HG02884 (cell line): ENCODE data around the gene DDX3X.
"Not testable (repeated sequence)": the region's sequence is repeated elsewhere in the genome, so short reads cannot be mapped to it uniquely, and the experiment has no call there.

Experiments used
- ATAC-seq: cut with Tn5 transposase; IDR thresholded peaks from one replicate; pipeline ENCODE4 v1.9.1; 2021; ENCODE audit warnings: mild to moderate bottlenecking, moderate library complexity; ENCODE audit not compliant: unreplicated experiment

The DDX3X gene

DNA sequence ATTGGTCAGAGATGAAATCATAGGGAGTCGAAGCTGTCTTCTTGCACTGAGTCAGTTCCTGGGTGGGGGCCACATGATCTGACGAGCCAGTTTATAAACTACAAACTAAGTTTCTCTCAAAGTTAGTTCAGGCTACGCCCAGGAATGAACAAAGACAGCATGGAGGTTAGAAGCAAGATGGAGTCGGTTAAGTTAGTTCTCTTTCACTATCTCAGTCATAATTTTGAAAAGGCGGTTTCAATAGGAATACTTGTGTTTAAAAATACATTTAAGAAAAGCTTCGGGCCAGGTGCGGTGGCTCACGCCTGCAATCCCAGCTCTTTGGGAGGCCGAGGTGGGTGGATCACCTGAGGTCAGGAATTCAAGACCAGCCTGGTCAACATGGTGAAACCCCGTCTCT lies 77.3 kb downstream of the DDX3X start:
- ATAC-seq = not testable (repeated sequence)

DNA sequence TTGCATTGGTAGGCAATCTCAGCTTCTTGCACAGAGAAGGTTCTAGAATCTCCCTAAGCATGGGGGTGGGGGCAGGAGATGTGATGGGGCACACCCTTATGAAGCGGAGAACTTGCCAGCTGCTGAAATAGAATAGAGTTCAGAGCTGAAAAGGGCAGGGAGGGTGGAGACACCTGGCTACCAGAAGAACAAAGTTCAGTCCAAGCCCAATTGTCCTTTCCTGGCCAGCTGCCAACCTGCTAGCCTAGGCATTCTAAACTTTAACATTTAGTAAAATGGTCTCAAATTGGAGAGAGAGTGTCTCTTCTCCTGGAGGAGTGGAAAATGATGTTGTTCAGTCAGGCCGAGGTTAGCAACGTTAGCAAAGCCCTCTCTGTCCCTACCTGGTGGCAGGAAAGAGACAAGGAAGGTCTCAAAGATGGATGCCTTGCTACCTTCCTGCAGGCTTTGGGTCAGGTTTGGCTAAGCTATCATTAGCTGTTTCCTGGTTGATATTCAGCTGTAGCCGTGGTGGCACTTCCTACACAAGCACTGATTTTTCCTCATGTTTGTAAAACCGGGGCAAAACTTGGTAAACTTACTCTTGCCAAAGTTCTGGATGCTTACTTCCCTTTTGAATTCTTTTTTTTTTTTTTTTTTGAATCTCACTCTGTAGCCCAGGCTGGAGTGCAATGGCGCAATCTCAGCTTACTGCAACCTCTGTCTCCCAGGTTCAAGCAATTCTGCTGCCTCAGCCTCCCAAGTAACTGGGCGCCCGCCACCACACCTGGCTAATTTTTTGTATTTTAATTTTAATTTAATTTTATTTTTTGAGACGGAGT lies 78.5 kb downstream of the DDX3X start:
- no peak for ATAC-seq
